WI38 (cell line): ENCODE measurements around the gene PDZD7.
A peak's percentile ranks its signal among the peaks of the same experiment; 100 is the strongest.

ENCODE experiments used
- H3K4me3 ChIP-seq: 2 replicates; pipeline ENCODE4 v1.5.1; 2011; ENCODE audit warnings: low read depth, mild to moderate bottlenecking, control low read depth, low read length
- CTCF ChIP-seq: IDR thresholded peaks from 2 replicates; pipeline ENCODE4 v1.5.1; 2012; ENCODE audit warnings: low read depth, mild to moderate bottlenecking, control low read depth, low read length

Gene PDZD7

GRCh38 chr10:101031128-101031795, at the start of gene PDZD7, which contains the start of gene SFXN3:
Gene PDZD7, minus strand, starts transcription at chr10:101031129. Its CDS starts 910 bp downstream, at chr10:101030219.
Gene SFXN3, plus strand, starts transcription at chr10:101031234. Its CDS starts 3,461 bp downstream, at chr10:101034695.
- H3K4me3 ChIP-seq, result peak within 1 kb of the TSS; percentile 95
- TF ChIP-seq CTCF, result no peak

DNA sequence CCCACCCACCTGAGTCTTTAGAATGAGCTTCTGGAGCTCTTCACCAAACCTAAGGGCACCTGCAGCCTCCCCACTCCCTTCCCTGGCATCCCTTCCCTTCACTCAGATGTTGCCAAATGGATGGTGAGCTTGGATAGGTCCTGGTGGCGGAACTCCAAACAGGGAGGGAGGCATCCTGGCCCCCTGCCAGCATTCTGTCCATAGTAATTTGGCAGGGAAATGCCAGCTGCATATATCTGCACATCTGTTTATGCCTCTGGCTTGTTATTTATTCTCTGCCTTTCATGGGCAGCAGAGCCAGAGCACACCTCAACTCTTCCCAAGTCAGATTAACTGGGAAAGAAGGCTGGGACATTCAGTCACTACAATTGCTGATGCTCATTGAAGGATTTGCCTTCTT, 48.9 kb upstream of the PDZD7 start:
- no peak for TF ChIP-seq CTCF

DNA sequence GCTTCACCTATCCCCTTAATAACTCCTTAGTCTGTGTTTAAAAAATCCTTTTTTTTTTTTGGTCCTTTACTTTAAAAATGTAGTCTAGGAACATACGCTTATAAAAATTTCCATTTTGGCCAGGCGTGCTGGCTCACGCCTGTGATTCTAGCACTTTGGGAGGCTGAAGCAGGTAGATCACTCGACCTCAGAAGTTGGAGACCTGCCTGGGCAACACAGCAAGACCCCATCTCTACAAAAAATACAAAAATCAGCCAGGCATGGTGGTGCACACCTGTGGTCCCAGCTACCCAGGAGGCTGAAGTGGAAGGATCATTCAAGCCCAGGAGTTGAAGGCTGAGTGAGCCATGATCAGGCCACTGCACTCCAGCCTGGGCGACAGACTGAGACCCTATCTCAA, 45.7 kb upstream of the PDZD7 start:
- no peak overlapping the region for H3K4me3 ChIP-seq
- TF ChIP-seq CTCF, result no peak

More for the DNA sequence above, 48.9 kb upstream of the PDZD7 start:
- no peak overlapping the region for H3K4me3 ChIP-seq

DNA sequence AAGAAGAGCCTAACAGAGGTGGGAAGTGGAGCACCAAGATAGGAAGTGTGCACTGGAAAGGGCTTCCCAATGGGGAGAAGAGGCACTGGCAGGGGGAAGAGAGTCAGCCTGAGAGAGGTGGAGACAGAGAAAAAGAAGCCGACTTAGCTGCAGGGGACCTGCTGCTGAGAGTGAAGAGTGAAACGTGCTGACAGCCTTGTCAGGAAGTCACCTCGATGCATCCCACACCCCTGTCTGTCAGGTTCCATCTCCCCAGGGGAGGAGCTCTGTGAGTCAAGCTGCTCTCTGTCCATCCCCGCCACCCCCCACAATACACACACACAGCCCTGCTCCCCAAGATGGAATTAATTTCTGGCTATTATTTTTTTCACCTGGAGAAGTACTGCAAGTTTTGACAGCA, 44.8 kb upstream of the PDZD7 start:
- H3K4me3 ChIP-seq, result no peak overlapping the region
- TF ChIP-seq CTCF, result no peak

- H3K4me3 ChIP-seq, result no peak overlapping the region
- no peak for TF ChIP-seq CTCF
Observed at GRCh38 chr10:101073631-101074030, 42.7 kb upstream of the PDZD7 start.

- TF ChIP-seq CTCF, result no peak
- no peak overlapping the region for H3K4me3 ChIP-seq
Observed at GRCh38 chr10:101072923-101073322, 42.0 kb upstream of the PDZD7 start.

DNA sequence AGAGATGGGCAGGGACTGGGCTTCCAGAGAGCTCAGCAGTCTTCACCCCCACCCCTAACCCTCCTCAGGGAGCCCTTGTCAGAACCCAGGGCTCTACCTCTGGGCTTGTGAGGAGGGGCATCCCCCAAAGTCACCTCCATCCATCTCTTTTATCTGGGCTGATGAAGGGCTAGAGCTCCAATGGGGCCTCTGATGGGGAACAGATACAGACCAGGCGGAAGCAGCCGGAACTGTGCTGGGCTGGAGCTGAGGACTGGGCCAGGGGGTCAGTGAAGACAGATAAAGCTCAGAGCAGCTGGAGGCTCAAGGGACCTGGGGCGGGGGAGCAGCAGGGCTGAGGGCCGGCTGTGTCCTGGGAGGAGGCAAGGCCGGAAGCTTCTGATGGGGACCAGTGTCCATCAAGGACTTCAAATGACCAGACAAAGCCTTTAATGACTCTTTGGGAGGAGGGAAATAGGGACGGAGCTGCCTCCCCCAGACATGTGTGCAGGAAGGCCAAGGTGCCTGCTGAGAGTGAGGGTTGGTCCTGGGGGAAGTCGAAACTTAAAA, 41.0 kb upstream of the PDZD7 start:
- no peak for TF ChIP-seq CTCF
- no peak overlapping the region for H3K4me3 ChIP-seq
